Lower leg skin (tissue), 3 donors: ENCODE results near the gene ZC3H13.

ENCODE experiments used
- POLR2A ChIP-seq, 2 donors: fragments of 450-650 bp; IDR thresholded peaks; one replicate each; pipeline ENCODE4 v1.6.1; 2016 to 2017; ENCODE audit warnings: antibody characterized with exemption in 2 of 2, mild to moderate bottlenecking in 1 of 2, moderate library complexity in 1 of 2
- TF ChIP-seq, protein P1 (sequence below), 3 donors: fragments of 450-650 bp; IDR thresholded peaks; one replicate each; pipeline ENCODE4 v1.5.1; 2016; ENCODE audit warnings: antibody characterized with exemption in 3 of 3, mild to moderate bottlenecking in 3 of 3, moderate library complexity in 2 of 3

DNA sequence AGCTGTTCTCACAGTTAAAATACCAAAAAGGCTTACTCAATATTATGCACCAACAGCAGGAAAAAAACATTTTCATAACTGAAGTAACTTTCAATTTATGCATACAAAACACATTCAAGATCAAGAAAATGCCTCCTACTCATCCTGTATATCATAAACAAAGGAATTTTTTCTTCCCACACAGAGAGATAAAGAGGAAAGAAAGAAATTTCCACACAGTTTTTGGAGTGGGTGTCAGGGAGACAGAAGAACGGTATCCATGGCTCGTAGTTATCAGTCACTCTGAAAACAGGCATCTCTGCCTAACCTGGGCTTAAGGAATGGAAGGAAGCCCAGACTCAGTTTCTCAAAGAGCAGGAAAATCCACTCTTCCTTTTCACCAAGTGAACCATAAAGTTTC, 108.6 kb downstream of the ZC3H13 start:
- TF ChIP-seq, protein P1, sequence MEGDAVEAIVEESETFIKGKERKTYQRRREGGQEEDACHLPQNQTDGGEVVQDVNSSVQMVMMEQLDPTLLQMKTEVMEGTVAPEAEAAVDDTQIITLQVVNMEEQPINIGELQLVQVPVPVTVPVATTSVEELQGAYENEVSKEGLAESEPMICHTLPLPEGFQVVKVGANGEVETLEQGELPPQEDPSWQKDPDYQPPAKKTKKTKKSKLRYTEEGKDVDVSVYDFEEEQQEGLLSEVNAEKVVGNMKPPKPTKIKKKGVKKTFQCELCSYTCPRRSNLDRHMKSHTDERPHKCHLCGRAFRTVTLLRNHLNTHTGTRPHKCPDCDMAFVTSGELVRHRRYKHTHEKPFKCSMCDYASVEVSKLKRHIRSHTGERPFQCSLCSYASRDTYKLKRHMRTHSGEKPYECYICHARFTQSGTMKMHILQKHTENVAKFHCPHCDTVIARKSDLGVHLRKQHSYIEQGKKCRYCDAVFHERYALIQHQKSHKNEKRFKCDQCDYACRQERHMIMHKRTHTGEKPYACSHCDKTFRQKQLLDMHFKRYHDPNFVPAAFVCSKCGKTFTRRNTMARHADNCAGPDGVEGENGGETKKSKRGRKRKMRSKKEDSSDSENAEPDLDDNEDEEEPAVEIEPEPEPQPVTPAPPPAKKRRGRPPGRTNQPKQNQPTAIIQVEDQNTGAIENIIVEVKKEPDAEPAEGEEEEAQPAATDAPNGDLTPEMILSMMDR (IDR thresholded peaks at IDR 0.05), result no peak
- no peak for TF ChIP-seq POLR2A (IDR thresholded peaks at IDR 0.05)
